Kidney (tissue), 14 donors: Measurements from ENCODE around the gene GRIA1. TPM values are rescaled to one million over a fixed set of nuclear protein-coding genes. Genes with fewer than 3 reads are reported as not detected.

Experiments
- DNase-seq, 5 donors: peaks; one replicate each; pipeline ENCODE4 v3.0.0-alpha.2; 2013 to 2020
- FAIRE-seq: peaks from 2 replicates; lab custom pipeline; 2012; peaks lifted over from hg19 to GRCh38; lab: Jason Lieb, UNC
- H3K27ac ChIP-seq, 2 donors: one replicate each; pipeline ENCODE4 v1.7.0; 2013; ENCODE audit warnings: low read depth in 2 of 2, low read length in 2 of 2, inconsistent platforms in 1 of 2
- H3K27me3 ChIP-seq: one replicate; pipeline ENCODE4 v1.7.1; 2013; ENCODE audit warnings: low read length, inconsistent platforms; ENCODE audit not compliant: control insufficient read depth, insufficient read depth
- H3K36me3 ChIP-seq, 3 donors: one replicate each; pipeline versions ENCODE4 v1.7.0 to v1.7.1; 2013; ENCODE audit warnings: low read length in 3 of 3, control low read depth in 1 of 3, inconsistent platforms in 1 of 3; ENCODE audit not compliant: insufficient read depth in 3 of 3, control insufficient read depth in 2 of 3
- H3K4me1 ChIP-seq, 3 donors: one replicate each; pipeline versions ENCODE4 v1.7.0 to v1.7.1; 2013; ENCODE audit warnings: low read length in 3 of 3, inconsistent platforms in 1 of 3, low read depth in 1 of 3; ENCODE audit not compliant: control insufficient read depth in 2 of 3, insufficient read depth in 2 of 3
- H3K4me3 ChIP-seq, 3 donors: one replicate each; pipeline versions ENCODE4 v1.7.0 to v1.8.1; 2013; ENCODE audit warnings: low read length in 3 of 3, control low read depth in 1 of 3, inconsistent platforms in 1 of 3
- H3K9ac ChIP-seq, 3 donors: one replicate each; pipeline versions ENCODE4 v1.7.0 to v1.7.1; 2013; ENCODE audit warnings: low read length in 3 of 3, control low read depth in 1 of 3, inconsistent platforms in 1 of 3
- H3K9me3 ChIP-seq, 3 donors: one replicate each; pipeline versions ENCODE4 v1.7.0 to v1.7.1; 2013; ENCODE audit warnings: low read length in 3 of 3, control low read depth in 1 of 3, inconsistent platforms in 1 of 3; ENCODE audit not compliant: control insufficient read depth in 2 of 3, insufficient read depth in 1 of 3
- intact Hi-C: fragments of 100-400 bp; cut with DNase I; formaldehyde crosslinking; loops from one replicate; pipeline ENCODE4 v1.11.1; 2022
- polyA plus RNA-seq: library from polyadenylated mRNA; stranded (reverse); fragments of 350-450 nt; fragmentation: Illumina TruSeq; extraction: RNeasy Lipid Tissue Mini Kit (QIAGEN cat#74804); gene quantifications from one replicate; pipeline ENCODE4 v1.2.3, GENCODE V29; 2014; ENCODE audit warnings: low read depth, low replicate concordance; ENCODE audit not compliant: insufficient read depth
- total RNA-seq: library from RNA; stranded (reverse); fragmentation: NEBNext Ultra II Directional; extraction: Animal tissue kit (Norgen Biotek cat#: 25700); gene quantifications from one replicate; pipeline ENCODE4 v1.2.1, GENCODE V29; 2021
- TF ChIP-seq, protein P1 (sequence below): IDR thresholded peaks from 3 replicates; pipeline ENCODE4 v1.5.1; 2012; ENCODE audit warnings: mild to moderate bottlenecking, moderate library complexity, borderline replicate concordance; ENCODE audit not compliant: insufficient read depth; ENCODE audit errors: extremely low read depth
- donor health status: control.
- donor health status: control.
- donor health status: control.
- donor health status: control.
- donor health status: control.
- donor health status: DM: yes; HTN: yes; CAD: no.
- donor health status: Normal renal cell carcinoma (clear cell type).

The GRIA1 gene
- total and polyA plus RNA-seq, 2 donors from 2014 or later: 0.50 TPM; not detected in 1

GRCh38 chr5:153807801-153808200 is 317.3 kb downstream of the GRIA1 start:
- H3K27me3 ChIP-seq: no peaks in the 10 kb centered on the region
- no peak overlapping the region for H3K4me3 ChIP-seq
- H3K27ac ChIP-seq: no peak overlapping the region
- intact Hi-C loops: no loop called here
- no peaks in the 10 kb centered on the region for H3K4me1 ChIP-seq
- DNase-seq (peak in 3 of 5 donors; percentile 15 to 24 (median 16)), FAIRE-seq (no peak)
- TF ChIP-seq, protein P1, sequence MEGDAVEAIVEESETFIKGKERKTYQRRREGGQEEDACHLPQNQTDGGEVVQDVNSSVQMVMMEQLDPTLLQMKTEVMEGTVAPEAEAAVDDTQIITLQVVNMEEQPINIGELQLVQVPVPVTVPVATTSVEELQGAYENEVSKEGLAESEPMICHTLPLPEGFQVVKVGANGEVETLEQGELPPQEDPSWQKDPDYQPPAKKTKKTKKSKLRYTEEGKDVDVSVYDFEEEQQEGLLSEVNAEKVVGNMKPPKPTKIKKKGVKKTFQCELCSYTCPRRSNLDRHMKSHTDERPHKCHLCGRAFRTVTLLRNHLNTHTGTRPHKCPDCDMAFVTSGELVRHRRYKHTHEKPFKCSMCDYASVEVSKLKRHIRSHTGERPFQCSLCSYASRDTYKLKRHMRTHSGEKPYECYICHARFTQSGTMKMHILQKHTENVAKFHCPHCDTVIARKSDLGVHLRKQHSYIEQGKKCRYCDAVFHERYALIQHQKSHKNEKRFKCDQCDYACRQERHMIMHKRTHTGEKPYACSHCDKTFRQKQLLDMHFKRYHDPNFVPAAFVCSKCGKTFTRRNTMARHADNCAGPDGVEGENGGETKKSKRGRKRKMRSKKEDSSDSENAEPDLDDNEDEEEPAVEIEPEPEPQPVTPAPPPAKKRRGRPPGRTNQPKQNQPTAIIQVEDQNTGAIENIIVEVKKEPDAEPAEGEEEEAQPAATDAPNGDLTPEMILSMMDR: no peak
- no peak overlapping the region for H3K9ac ChIP-seq
- no peaks in the 10 kb centered on the region for H3K36me3 ChIP-seq
- no peaks in the 10 kb centered on the region for H3K9me3 ChIP-seq

- H3K4me3 ChIP-seq: no peak overlapping the region
- FAIRE-seq: no peak
- TF ChIP-seq, protein P1: no peak
- DNase-seq: no peak
- no peaks in the 10 kb centered on the region for H3K36me3 ChIP-seq
- intact Hi-C loops: no loop called here
- no peak overlapping the region for H3K27ac ChIP-seq
- H3K9me3 ChIP-seq: no peaks in the 10 kb centered on the region
- no peaks in the 10 kb centered on the region for H3K4me1 ChIP-seq
- no peak overlapping the region for H3K9ac ChIP-seq
- H3K27me3 ChIP-seq: no peaks in the 10 kb centered on the region
These were observed 318.7 kb downstream of the GRIA1 start for GRCh38 chr5:153809166-153809565.

- intact Hi-C loops: no loop called here
- no peak overlapping the region for H3K9ac ChIP-seq
- TF ChIP-seq, protein P1: no peak
- no peaks in the 10 kb centered on the region for H3K4me1 ChIP-seq
- DNase-seq: no peak
- no peaks in the 10 kb centered on the region for H3K9me3 ChIP-seq
- FAIRE-seq: no peak
- no peaks in the 10 kb centered on the region for H3K36me3 ChIP-seq
- no peak overlapping the region for H3K4me3 ChIP-seq
- no peaks in the 10 kb centered on the region for H3K27me3 ChIP-seq
- no peak overlapping the region for H3K27ac ChIP-seq
These were observed 323.4 kb downstream of the GRIA1 start for GRCh38 chr5:153813901-153814300.

DNA sequence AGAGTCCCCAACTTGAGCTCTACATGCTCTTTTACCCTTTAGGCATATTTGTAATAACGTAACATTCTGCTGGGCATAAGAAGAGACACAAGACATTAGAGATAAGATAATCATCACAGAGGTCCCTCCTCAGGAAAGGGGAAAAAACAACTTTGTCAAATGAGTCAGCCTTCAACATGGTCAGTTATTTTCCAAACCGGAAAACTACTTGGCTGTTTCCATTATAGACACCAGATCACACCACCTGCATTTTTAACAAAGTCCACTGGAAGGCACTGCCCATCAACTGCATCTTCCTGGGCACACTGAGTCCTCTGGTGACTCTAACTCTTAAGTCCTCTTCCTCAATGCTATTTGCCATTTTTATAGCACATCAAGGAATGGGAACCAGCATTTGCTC is 326.4 kb downstream of the GRIA1 start:
- TF ChIP-seq, protein P1: no peak
- Histone ChIP-seq H3K9me3 (no peaks in the 10 kb centered on the region), H3K4me1 (no peaks in the 10 kb centered on the region), H3K27me3 (no peaks in the 10 kb centered on the region), H3K9ac (no peak overlapping the region), H3K27ac (no peak overlapping the region), H3K4me3 (no peak overlapping the region), H3K36me3 (no peaks in the 10 kb centered on the region)
- intact Hi-C loops: no loop called here
- no peak for DNase-seq
- FAIRE-seq: no peak
